ENCODE measurements around the gene MCM9. TPM values are rescaled to one million over a fixed set of nuclear protein-coding genes. Genes with fewer than 3 reads are reported as not detected.

MCM9 gene
- total RNA-seq, 1 experiment from 2014 or later: 14.9 TPM

DNA sequence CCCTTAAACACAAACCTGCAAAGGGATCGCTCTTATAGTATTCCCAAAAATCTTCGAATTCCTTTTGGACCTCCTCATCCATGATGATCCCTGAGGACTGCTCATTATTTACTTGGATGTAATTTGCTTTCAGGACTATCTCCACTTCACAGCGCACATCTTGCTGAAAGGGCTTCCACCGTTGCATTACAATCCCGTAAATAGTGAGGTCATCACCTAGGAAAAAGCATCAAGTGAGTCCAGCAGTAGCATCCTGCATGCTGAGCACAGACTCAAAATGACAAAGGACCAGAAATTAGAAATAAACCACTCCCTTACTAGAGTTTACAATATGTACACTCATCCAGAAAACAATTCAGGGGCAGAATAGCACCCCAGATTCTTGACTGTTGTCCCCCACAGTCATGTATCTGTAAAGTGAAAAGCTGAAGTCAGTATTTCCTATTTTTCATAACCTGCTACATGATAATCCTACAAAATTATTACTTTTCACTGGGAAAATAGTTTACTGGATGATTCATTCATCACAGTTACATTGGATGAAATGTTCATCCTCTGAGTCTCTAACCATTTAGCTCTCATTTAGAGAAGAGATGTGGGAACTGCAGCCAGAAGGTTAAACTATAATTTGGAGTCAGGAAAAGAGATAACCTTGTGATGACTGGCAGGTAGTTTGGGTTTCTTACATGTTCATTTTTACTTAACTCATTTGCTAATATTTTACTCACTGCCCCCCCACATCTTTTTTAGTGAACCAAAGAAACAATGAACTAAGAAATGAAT, 17.2 kb downstream of the MCM9 start:
- ChIA-PET CTCF (no interaction called here), POLR2A (no interaction called here)
- H3K36me3 Mint-ChIP-seq: peaks cover 44% of the 10 kb centered on the region
- ATAC-seq: no peak
- H3K27ac Mint-ChIP-seq: no peak overlapping the region
- no peaks in the 10 kb centered on the region for H3K27me3 Mint-ChIP-seq (ENCODE audit: low read depth)
- H3K4me3 Mint-ChIP-seq: no peak overlapping the region
- H3K4me1 Mint-ChIP-seq: no peaks in the 10 kb centered on the region
- DNase-seq (ENCODE audit: low spot score): no peak
- no peak for TF ChIP-seq SMAD3 (CRISPR knock-in tag; IDR thresholded peaks at IDR 0.05; ENCODE audit: borderline replicate concordance)
- TF ChIP-seq ZNF425 (CRISPR knock-in tag; conservative IDR thresholded peaks at IDR 0.05): no peak
- TF ChIP-seq NR1H2 (CRISPR knock-in tag; IDR thresholded peaks at IDR 0.05): no peak
- TF ChIP-seq ESRRA (CRISPR knock-in tag; IDR thresholded peaks at IDR 0.05; ENCODE audit: borderline replicate concordance): no peak
- TF ChIP-seq NFE2L1 (CRISPR knock-in tag; IDR thresholded peaks at IDR 0.05): no peak
- no peak for TF ChIP-seq TEAD4 (CRISPR knock-in tag; IDR thresholded peaks at IDR 0.05)
- no peak for TF ChIP-seq ZNF512 (CRISPR knock-in tag; IDR thresholded peaks at IDR 0.05; ENCODE audit: borderline replicate concordance)
- no peak for TF ChIP-seq ETV6 (CRISPR knock-in tag; IDR thresholded peaks at IDR 0.05)
- H3K9me3 Mint-ChIP-seq: no peaks in the 10 kb centered on the region

DNA sequence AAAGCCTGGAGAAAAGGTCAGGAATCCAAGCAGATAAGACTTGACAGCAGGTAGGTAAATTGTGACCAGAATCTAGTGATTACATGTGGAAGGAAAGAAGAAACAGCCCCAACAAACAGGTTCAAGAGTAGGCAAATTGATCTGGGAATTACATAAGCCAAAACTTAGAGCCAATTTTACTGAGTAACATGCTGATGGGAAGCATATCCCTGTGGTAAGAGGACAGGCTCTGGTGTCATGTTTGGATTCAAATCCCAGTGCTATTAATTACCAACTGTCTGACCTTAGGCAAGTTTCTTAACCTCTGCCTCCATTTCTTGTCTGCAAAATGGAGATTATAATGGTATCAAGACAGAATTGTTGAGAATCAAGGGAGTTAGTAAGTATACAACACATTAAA, 20.4 kb downstream of the MCM9 start:
- ATAC-seq (no peak), DNase-seq (ENCODE audit: low spot score) (no peak)
- TF ChIP-seq ZNF416 (CRISPR knock-in tag; IDR thresholded peaks at IDR 0.05) (no peak), IRF2 (CRISPR knock-in tag; IDR thresholded peaks at IDR 0.05; ENCODE audit: borderline replicate concordance, low read depth) (no peak), FOXK1 (CRISPR knock-in tag; IDR thresholded peaks at IDR 0.05) (no peak), ZNF219 (CRISPR knock-in tag; IDR thresholded peaks at IDR 0.05; ENCODE audit: borderline replicate concordance) (no peak), MXD4 (CRISPR knock-in tag; IDR thresholded peaks at IDR 0.05; ENCODE audit: borderline replicate concordance) (no peak), NR1H2 (CRISPR knock-in tag; IDR thresholded peaks at IDR 0.05) (no peak), NR2C2 (CRISPR knock-in tag; IDR thresholded peaks at IDR 0.05) (no peak), NR3C1 (CRISPR knock-in tag; conservative IDR thresholded peaks at IDR 0.05; ENCODE audit: low read depth) (no peak), NFE2L1 (CRISPR knock-in tag; IDR thresholded peaks at IDR 0.05) (no peak), ESRRA (CRISPR knock-in tag; IDR thresholded peaks at IDR 0.05; ENCODE audit: borderline replicate concordance) (no peak), TCF7 (CRISPR knock-in tag; IDR thresholded peaks at IDR 0.05; ENCODE audit: low read depth) (no peak)
- TF ChIP-seq, protein P1, sequence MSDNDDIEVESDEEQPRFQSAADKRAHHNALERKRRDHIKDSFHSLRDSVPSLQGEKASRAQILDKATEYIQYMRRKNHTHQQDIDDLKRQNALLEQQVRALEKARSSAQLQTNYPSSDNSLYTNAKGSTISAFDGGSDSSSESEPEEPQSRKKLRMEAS (CRISPR knock-in tag; IDR thresholded peaks at IDR 0.05): no peak
- TF ChIP-seq, protein P2, sequence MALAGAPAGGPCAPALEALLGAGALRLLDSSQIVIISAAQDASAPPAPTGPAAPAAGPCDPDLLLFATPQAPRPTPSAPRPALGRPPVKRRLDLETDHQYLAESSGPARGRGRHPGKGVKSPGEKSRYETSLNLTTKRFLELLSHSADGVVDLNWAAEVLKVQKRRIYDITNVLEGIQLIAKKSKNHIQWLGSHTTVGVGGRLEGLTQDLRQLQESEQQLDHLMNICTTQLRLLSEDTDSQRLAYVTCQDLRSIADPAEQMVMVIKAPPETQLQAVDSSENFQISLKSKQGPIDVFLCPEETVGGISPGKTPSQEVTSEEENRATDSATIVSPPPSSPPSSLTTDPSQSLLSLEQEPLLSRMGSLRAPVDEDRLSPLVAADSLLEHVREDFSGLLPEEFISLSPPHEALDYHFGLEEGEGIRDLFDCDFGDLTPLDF (CRISPR knock-in tag; IDR thresholded peaks at IDR 0.05): no peak
- TF ChIP-seq, protein P3, sequence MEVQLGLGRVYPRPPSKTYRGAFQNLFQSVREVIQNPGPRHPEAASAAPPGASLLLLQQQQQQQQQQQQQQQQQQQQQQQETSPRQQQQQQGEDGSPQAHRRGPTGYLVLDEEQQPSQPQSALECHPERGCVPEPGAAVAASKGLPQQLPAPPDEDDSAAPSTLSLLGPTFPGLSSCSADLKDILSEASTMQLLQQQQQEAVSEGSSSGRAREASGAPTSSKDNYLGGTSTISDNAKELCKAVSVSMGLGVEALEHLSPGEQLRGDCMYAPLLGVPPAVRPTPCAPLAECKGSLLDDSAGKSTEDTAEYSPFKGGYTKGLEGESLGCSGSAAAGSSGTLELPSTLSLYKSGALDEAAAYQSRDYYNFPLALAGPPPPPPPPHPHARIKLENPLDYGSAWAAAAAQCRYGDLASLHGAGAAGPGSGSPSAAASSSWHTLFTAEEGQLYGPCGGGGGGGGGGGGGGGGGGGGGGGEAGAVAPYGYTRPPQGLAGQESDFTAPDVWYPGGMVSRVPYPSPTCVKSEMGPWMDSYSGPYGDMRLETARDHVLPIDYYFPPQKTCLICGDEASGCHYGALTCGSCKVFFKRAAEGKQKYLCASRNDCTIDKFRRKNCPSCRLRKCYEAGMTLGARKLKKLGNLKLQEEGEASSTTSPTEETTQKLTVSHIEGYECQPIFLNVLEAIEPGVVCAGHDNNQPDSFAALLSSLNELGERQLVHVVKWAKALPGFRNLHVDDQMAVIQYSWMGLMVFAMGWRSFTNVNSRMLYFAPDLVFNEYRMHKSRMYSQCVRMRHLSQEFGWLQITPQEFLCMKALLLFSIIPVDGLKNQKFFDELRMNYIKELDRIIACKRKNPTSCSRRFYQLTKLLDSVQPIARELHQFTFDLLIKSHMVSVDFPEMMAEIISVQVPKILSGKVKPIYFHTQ (CRISPR knock-in tag; IDR thresholded peaks at IDR 0.05): no peak
- no peaks in the 10 kb centered on the region for H3K4me1 Mint-ChIP-seq
- H3K4me3 Mint-ChIP-seq: no peak overlapping the region
- H3K9me3 Mint-ChIP-seq: no peaks in the 10 kb centered on the region
- H3K36me3 Mint-ChIP-seq: peaks cover 43% of the 10 kb centered on the region
- no peaks in the 10 kb centered on the region for H3K27me3 Mint-ChIP-seq (ENCODE audit: low read depth)
- H3K27ac Mint-ChIP-seq: no peak overlapping the region
- ChIA-PET CTCF (no interaction called here), POLR2A (no interaction called here)

Measured in WTC11 (cell line).